NCI-H2081 (cell line): ENCODE measurements around the gene ADAM30.
A peak's percentile ranks its signal among the peaks of the same experiment; 100 is the strongest.
"Not testable (repeated sequence)": the region's sequence is repeated elsewhere in the genome, so short reads cannot be mapped to it uniquely, and the experiment has no call there.

ENCODE experiments used
- DNase-seq, 2 experiments: peaks; one replicate each; lab custom pipeline; 2025; lab: John Stamatoyannopoulos, UW

The ADAM30 gene

GRCh38 chr1:119874186-119874585 lies 22.1 kb downstream of the ADAM30 start:
- DNase-seq = no peak

DNA sequence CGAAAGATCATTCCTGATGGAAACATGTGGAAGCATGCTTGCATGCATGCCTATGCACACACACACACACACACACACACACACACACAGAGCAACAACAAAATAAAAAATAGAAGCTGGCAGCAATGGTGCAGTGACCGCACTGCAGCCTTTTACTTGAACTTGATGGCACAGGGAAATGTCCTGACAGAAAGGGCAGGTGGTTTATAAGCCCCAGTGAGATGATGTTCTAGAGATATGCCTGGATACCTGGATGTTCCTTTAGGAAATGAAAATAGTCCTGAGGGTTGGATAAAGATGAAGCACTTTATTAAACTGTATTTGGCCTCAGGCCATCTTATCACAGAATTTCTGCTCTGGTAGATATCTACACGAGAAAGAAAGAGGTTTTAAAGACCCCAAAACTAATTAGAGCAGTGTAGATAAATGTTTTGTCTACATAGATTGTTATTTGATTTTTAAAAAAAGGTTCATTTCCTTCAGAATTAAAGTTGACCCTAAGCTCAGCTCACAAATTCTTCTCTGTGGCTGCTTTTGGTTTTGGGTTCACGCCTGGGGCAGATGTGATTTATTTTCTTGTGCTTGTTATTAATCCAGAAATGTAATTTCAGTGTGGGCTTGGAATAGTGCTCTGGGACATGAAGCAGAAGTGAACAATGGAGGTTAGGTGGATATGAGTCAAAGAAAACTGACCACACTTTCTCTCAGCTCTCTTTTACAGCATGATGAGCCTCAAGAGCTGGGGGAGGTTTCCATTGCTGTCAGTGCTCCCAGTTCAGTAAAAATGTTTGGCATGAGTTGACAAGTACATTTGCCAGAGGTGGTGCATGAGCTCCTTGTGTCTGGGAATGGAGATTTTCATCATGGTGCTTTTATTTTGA lies 22.9 kb downstream of the ADAM30 start:
- DNase-seq = no peak

DNA sequence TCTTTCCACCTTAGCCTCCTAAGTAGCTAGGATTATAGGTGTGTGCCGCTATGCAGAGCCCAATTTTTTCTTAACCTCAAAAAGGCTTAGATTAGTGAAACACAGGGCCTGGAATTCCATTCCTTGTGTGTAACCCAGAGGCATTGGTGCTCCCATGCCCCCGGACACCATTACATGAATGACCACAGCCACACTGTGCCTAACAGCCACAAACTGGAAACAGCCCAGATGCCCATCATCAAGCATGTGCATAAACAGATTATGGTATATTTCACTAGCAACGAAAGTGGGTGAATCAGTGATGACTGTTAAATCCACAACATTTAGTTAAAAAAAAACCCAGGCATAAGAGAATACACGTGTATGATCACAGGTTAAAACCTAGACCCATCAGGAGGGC lies 24.4 kb downstream of the ADAM30 start:
- DNase-seq = no peak

GRCh38 chr1:119870917-119871596 lies 25.3 kb downstream of the ADAM30 start:
- peak; percentile 53 to 67 for DNase-seq

DNA sequence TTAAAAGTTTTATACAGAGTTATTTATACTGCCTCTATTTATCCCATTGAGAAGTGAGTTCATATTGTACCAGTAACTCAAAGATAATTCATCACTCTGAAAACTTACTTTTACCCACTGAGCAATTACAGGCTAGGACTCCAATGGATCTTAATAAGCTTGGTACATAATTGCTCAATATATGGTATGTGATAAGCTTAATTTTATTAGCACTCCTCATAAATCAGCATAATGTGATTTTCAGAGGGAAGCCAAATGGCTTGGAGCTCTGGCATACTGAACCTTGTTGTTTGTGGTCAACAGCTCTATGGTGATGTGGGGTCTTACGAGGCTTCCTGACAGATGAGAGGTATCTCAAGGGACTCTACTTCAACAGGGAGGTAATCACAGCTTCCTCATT lies 26.3 kb downstream of the ADAM30 start:
- DNase-seq = no peak

DNA sequence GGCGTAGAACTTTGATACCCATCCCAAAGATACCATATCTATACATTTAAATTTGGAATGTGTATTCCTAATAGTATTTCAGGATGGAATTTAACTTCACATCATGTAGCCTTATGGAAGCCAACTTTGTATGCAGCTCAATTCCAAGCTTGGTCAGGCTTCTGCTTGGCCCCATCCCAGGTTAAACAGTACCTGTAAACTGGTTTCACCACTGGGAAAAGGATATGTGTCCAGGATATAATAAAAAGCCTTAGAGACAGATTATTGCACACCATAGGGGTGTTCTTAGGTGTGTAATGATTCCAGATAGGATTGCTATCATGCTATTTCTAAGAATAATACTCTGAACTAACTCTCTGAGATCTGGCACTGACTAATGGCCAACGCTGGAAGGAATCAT lies 28.1 kb downstream of the ADAM30 start:
- DNase-seq = no peak

- no peak for DNase-seq
Observed at GRCh38 chr1:119866451-119866850, 29.9 kb downstream of the ADAM30 start.

- DNase-seq = no peak
Observed at GRCh38 chr1:119865627-119866026, 30.7 kb downstream of the ADAM30 start.

GRCh38 chr1:119862276-119862675 lies 34.0 kb downstream of the ADAM30 start:
- no peak for DNase-seq

- DNase-seq = no peak
Observed at GRCh38 chr1:119861547-119861946, 34.8 kb downstream of the ADAM30 start.

DNA sequence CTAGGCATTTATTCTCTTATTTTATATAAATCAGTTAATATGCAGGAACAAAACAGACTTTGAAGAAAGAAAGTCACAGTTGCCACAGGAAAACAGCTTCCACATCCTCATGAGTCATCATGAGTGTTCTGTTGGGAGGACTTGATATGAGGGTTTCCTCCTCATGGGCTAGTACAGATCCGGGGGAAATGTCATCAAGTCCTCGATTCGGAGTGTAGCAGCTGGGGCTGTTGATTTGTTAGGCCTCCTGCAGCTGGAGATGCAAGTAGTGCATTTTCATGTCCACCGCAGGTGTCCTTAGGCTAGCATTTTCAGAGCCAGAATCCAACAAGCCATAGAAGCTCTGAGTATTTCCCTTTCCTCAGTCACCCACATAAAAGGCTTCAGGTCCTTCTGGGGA lies 36.7 kb downstream of the ADAM30 start:
- DNase-seq = no peak

- DNase-seq = not testable (repeated sequence)
Observed at GRCh38 chr1:119858556-119859214, 37.6 kb downstream of the ADAM30 start.

- DNase-seq = no peak
Observed at GRCh38 chr1:119858126-119858525, 38.2 kb downstream of the ADAM30 start.

GRCh38 chr1:119853155-119853554 lies 43.2 kb downstream of the ADAM30 start:
- no peak for DNase-seq

GRCh38 chr1:119844206-119844605 lies 52.1 kb downstream of the ADAM30 start:
- not testable (repeated sequence) for DNase-seq
